Uterus (tissue), 2 donors: Measurements from ENCODE around the gene SP3.

Source experiments
- POLR2A ChIP-seq, 2 donors: fragments of 450-650 bp; IDR thresholded peaks; one replicate each; pipeline ENCODE4 v1.6.1; 2016; ENCODE audit warnings: antibody characterized with exemption in 2 of 2, mild to moderate bottlenecking in 1 of 2, moderate library complexity in 1 of 2
- TF ChIP-seq, protein P1 (sequence below), 4 experiments: fragments of 200-600 bp in 2 of 4; fragments of 450-650 bp in 2 of 4; sonication (generic) in 2 of 4; IDR thresholded peaks; one replicate each; pipeline ENCODE4 v1.5.1; 2016 to 2019; ENCODE audit warnings: antibody characterized with exemption in 4 of 4, mild to moderate bottlenecking in 2 of 4, moderate library complexity in 1 of 4

DNA sequence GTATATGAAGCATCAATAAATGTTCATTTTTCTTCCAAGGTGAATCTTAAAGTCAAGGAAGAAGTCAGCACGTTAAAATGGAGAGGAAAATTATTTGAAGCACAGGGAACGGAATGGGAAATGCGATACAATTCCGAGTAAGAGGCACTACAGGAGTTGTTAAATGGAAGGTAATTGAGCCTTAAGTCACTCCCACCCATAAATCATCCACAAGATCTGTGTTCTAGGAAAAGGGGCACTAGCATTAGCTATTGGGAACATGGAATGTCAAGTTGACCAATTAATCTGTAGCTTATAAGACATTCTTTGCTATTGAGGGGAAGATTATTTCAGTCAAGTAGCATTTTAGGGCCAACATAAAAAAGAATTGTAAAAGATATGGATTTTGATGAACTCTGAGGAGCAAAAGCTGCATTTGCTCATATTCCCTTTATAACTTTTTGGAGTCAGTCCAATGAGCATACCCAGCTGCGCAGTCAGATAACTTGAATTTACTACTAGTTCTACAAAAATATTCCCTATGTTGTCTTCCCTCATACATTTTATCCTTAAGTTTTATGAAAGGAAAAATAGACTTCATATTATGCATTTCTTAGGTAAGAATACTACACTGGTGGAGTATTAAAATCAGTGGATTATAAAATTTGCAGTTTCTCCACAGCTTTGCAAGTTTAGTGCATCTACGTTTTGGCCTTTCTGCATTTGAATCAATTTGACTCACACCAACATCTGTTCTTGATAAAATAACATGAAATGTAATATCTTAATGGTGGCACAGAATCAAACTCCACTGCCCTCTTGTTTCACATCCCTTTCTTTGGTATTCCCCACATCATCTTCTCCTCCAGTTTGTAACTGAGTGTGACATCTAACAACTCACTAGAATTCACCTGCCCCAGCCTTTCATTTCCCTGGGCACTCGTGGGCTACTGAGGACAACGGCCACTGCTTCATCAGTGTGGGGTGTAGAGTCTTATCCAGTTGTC, 95.6 kb downstream of the SP3 start:
- TF ChIP-seq, protein P1, sequence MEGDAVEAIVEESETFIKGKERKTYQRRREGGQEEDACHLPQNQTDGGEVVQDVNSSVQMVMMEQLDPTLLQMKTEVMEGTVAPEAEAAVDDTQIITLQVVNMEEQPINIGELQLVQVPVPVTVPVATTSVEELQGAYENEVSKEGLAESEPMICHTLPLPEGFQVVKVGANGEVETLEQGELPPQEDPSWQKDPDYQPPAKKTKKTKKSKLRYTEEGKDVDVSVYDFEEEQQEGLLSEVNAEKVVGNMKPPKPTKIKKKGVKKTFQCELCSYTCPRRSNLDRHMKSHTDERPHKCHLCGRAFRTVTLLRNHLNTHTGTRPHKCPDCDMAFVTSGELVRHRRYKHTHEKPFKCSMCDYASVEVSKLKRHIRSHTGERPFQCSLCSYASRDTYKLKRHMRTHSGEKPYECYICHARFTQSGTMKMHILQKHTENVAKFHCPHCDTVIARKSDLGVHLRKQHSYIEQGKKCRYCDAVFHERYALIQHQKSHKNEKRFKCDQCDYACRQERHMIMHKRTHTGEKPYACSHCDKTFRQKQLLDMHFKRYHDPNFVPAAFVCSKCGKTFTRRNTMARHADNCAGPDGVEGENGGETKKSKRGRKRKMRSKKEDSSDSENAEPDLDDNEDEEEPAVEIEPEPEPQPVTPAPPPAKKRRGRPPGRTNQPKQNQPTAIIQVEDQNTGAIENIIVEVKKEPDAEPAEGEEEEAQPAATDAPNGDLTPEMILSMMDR (IDR thresholded peaks at IDR 0.05), result no peak
- TF ChIP-seq POLR2A (IDR thresholded peaks at IDR 0.05), result no peak
